HuH-7 (cell line): ENCODE measurements around the gene AGPAT3.

ENCODE experiments used
- DNase-seq: peaks from one replicate; pipeline ENCODE4 v3.0.0; 2011; ENCODE audit warnings: low spot score

The AGPAT3 gene

DNA sequence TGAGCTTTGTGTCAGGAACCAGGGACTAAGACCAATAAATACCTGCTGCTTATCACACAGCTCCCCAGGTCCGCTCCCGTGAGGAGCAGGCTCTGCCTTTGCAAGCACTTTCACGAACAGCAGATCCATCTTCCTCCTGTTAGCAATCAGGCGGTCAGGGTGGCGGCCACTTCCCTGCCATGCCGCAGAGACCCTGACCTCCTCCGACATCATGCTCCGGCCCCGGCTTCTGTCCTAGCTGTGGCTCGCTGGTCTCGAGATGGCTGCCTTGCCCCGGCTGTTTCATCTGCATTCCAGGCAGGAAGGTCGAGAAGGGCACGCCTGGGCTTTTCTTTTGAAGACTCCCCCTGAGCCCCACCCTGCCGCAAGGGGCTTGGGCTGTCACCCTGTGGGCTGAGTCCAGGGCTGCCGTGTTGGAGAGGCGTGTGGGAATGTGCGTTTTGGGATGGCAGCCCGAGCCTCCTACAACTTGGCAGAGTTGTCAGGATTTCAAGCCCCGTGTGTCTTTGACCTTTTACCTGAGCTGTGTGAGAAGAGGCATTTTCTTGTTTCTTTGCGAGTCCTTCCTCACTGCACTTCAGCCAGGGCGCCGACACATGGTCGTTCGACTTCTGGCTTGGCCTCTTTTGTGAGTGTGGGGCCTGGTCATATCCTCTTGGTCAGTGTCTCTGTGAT is 59.5 kb downstream of the AGPAT3 start:
- no peak for DNase-seq

DNA sequence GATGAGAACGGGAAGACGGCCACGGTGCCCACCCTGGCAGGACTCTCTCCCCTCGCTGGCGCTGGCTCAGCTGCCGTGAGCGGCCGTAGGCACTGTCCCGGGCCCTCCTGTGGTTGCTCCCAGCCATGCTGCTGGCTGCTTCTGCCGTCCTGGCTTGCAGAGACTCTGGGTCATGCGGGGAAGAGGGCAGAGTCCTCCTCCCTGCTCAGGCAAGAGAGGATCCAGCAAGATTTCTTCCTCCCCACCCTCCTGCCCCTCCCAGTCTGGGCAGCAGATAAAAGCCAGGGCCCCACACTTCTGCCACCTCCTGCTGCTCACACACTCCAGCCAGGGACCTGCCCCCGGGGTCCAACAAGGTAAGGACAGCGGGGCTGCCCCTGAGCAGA is 60.1 kb downstream of the AGPAT3 start:
- peak; percentile 69 for DNase-seq

DNA sequence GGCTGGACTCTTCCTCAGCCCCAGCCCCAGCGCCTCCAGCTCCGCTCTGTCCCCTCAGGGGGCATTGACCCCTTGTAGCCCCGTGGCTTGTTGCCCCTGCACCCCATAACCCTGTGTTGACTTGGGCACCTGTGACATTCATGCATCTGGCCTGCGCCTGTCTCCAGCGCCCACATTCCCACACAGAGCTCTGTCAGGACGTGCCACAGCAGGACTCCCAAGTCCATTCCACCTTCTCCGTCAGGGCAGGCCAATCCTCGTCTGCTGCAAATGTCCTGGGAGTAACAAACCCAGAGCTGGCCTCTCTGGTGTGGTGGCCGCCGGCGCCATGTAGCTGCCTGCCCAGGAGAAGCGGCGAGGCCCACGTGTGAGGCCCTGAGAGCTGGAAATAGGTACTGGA is 60.6 kb downstream of the AGPAT3 start:
- no peak for DNase-seq

DNA sequence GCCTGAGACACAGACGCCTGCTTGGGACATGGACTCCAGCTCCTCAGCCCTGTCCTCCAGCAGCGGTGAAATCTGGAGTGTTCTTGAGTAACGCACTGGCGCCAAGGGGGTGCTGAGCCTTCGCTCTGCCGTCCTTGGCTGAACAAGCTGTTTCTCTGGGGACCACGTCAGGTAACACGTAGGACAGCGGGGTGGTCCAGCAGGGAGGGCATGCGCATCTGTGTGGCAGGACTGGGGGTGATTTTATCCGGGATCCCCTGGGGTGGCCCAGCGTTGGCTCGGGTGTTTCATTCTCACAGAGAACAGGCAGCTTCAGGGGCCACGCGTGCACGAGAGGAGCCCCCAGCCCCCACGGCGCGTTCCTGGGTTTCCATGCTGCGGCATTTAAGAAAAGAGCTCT is 61.2 kb downstream of the AGPAT3 start:
- no peak for DNase-seq

DNA sequence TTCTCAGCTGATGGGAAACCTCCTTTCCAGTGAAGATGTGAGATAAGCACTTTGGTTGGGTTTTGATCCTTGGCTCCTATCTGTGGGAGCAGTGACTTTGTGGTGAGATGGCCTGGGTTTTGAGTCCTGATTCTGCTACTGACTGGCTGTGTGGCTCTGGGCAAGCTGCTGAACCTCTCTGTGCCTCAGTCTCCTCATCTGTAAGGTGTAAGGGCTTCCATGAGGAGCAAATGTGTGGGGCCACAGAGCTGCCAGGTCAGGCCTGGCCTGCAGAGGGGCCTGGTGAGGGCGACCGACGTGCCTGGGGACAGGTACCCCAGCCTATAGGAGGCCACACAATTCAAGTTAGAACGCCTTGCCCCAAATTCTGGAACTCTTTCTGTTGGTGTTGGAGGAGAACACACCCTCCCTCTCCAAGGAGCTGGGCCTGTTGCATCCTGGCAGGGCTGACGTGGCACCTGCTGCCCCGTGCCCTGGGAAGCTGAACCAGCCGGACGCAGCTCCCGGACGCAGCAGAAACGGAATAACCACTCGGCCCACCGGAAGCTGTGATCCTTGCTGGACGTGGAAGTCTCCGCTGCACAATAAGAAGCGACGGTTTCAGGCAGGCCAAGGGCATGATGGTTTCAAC is 62.7 kb downstream of the AGPAT3 start:
- no peak for DNase-seq

DNA sequence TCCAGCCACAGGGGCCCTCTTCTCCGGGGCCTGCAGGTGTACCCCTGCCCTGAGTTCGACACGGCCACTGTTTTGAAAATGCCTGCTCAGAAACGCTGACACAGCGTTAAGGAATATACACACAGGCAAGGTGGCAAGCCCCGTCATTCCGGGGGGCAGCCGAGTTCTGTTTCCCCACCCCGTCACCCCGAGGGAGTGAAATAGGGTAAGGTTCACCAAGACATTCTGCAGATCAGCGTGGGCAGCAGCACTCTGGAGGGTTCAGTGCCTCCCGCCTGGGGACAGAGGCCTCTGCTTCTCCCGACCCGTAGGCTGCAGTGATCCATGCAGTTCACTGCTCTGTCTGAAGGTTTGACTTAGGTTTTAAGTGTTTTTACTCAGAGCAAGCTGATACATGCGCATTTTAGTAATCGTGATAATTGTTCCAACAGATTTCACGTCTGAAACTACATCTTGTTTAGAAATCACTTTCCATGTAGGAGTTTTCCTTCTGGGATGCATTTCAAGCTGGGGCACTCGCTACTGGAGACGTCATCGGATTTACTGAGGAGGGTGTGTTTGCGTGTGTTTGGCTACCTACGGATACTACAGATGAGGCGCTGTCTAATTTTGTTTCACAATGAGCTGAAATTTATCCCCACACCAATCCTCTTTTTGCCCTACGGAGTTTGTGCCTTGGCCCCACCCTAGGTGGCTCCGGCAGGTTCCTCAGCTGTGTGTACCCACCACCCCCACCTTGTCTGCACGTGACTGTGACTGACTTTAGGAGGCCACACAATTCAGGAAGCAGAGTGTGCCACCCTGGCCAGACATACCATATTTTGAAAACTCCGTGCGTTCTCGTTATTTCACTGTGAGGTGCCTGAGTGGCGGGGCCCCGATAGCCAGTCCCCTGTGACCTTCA is 63.5 kb downstream of the AGPAT3 start:
- DNase-seq = no peak

DNA sequence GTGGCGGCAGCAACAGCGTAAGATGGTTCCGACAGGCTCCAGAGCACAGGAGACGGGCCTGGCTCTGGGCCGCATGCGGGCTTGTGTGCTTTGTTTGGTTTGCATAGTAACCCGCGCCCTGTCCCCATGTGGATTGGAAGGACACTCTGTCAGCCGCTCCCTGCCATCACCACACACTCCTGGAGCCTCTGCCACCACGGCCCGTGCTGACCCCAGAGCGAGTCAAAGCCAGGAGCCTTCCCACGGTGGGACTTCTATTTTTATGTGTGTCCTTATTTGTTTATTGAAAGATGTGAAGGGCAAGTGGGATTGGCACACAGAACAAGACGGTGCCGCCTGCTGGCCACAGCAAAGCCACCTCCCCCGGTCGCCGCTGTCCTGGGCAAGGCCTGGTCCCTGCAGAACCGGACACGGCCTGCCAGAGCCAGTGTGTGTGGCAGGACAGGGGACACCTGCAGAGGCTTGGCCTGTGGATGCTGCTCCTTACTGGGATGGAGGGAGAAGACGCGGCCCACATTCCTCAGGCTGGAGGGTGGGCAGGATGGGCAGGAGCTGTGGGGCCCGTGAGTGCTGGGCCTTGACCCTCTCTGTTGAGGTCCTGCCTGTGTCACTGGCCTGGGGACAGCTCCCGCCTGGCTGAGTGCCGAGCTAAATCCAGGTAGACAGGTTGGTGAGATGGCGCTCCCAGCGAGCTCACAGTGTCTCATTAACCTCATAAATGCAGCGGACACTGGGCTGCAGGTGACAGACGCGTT is 64.4 kb downstream of the AGPAT3 start:
- DNase-seq = no peak

DNA sequence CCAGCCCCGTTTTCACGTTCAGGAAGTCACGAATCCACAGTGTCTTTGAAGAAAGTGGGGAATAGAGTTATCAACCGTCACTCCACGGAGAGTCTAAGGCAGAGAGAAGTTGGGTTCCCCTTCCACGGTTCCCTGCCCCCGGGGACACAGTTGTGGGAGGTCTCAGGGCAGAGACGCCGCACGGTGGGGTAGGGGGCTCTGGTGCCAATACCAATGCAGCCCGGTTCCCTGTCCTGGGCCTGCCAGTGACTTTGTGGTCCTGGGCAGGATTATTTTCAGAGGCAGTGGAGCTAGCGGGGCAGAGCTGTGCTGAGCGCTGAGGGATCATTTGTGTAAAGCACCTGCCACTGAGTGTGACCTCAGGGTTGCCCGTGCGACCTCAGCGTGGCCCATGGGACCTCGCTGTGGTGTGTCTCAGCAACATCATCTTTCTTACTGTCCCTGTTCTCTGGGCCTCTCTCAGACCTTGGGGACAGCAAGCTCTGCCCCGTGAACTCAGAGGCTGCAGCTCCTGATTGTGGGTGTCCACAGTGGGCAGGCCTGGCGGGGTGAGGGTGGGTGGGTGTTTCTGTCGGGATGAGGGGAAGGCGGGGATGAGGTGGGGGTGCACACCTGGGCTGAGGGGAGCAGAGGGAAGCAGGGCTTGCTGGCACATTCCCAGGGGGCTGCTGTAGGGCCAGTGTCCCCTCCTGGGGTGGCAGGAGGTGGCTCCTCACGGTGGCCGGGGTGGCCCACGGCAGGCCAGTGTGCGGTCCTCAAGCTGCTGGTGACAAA is 65.2 kb downstream of the AGPAT3 start:
- no peak for DNase-seq

DNA sequence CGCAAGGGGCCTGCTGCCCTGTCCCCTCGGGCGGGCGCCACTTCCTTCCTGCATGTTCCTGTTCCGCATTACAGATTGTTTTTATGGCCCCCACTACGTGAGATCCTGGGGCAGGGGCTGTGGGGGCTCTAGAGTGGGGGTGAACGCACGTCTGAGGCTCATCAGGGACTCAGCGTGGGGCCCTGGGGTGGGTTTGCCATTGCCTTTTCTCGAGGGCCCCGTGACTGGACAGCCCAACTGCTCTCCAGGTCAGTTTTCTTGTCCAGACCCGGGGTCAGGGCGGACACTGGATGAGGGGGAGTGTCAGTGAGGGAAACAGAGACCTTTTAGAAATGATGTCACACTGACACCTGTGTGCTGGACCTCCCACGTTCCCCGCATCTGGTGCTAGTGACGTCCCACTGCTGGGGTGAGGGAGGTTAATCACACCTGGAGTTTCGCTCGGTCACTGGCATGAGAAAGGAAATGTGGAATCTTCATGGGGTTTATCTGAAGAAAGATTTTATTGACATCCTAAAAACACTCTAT is 65.9 kb downstream of the AGPAT3 start:
- no peak for DNase-seq

DNA sequence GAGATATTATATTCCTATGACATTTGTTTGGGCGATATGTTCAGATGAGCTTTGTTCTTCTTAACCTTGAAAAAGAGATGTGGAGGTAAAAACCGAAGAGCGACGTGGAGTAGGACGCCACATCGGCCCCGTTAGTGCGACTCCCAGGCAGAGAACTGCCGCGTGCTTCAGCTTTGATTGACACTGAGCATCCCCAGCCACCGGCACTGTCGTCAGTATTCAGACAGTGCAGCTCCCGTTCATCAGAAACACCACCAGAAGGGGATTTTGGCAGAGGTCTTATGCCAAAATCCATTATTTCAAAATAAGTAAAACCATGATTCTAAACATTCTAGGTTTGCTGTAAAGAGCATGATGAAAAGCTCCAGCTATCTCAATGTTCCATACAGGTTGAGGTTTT is 66.5 kb downstream of the AGPAT3 start:
- no peak for DNase-seq

DNA sequence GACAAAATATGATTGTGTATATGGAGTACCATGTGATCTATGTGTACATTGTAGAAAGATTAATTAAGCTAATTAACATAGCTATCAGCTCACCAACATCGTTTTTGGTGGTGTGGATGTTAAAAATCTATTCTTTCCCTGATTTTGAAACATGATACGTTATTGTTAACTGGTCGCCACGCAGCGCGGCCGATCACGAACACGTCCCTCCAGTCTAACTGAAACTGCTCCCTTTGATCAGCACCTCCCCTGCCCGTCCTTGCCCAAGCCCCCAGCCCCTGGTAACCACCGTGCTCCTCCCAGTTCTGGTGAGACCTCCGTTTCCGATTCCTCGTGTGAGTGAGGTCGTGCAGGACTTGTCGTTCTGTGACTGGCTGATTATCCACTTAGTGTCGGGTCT is 67.0 kb downstream of the AGPAT3 start:
- DNase-seq = no peak

DNA sequence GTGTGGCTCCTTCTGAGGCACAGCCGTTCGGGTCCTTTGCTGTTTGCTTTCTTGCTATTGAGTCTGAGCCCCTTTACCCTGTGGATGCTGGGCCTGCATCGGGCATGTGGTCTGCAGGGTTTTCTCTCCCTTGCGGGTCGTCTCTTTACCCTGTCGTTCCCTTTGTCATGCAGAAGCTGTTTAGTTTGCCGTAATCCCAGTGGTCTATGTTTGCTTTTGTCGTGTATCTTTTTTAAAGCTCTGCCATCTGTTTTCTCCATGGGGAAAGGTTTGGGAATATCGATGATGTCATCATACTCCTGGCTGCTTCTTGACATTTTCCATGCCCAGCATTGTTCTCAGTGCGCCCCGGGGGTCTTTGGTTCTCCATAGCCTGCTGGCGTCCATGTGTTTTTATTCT is 68.2 kb downstream of the AGPAT3 start:
- DNase-seq = no peak

DNA sequence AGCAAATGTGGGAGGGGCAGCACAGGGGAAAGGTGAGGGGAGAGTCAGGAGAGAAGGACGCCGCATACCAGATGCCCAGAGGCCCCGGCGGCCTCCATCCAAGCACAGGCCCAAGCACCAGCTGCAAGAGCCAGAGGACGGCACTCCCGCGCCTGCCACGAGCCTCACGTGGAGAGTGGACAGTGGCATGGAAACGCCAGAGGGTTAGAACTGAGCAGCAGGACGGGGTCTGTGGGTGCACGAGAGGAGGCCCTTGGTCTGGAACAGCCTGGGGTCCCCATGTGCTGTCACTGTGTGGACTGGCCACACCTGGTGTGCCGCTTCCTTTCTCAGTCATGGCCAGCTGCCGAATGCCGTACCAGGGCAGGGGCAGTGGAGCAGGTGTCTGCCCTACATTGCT is 68.7 kb downstream of the AGPAT3 start:
- no peak for DNase-seq

DNA sequence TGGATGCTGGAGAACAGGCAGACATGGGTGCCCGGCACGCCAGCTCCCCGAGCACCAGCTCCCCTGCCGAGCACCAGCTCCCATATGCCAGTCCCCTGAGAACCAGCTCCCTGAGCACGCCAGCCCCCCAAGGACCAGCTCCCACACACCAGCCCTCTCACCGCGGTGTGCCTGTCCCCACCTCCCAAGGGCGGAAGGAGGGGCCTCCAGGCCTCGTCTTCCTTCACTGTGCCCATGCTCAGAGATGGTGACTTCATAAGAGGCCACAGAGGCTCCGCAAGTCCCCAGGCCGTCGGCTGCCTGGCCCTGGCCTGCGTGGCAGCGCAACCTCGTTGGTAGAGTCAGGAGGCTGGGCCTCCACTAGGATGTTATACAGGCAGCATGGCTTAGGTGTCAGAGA is 69.1 kb downstream of the AGPAT3 start:
- DNase-seq = no peak

DNA sequence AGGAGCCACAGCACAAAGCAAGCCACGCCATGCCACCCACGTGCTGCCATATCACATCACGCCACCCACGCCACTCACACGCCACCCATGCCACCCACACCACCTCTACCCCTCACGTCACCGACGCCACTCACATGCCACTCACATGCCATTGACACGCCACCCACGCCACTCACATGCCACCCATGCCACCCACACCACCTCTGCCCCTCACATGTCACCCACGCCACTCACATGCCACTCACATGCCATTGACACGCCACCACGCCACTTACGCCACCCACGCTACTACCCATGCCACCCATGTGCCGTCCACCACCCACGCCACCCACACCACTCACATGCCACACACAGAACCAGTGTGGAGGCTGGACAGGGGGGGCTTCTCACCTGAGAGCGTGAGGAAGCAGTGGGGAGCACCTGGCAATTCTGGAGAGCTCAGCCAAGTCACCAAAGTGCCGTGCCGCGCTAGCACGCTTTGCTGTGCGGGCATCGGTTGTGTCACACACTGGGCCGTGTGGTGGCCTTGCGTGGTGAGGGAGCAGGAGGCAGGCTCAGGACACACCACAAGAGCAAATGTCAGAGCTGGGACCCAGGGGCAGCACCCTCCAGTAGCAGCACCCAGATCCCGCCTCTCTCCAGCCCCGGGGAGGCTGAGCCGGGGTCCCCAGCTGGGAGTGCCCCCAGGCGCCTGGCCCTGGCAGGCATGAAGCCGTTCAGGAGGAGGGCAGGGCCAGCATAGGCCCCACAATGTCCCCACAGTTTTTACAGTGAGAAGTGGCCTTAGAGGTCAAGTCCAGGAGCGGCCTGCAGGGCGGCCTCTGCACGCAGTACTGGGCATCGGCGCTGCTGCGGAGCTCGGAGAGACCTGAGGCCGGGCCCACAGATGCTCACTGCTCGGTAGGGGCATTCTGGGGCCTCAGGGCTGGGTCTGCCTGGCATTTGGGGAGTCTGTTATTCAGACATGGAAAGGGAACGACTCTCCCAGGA is 70.0 kb downstream of the AGPAT3 start:
- DNase-seq = no peak

DNA sequence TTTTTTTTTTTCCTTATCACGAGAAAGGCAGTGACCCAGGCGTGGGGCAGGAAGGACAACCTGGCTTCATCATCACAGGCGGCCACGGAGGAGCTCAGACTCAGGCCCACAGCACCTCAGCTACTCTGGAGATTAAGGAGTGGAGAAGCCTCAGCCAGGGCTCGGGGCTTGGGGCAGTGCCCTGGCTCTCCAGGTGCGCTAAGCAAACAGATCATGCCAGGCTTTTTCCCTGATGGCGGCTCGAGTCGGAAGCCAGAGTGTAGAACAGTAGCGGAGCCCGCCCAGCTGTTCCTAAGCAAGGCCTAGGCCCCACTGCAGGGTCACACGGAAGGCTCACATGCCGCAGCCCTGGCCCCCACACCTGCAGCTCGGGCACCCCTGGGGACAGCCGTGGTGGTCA is 70.7 kb downstream of the AGPAT3 start:
- DNase-seq = no peak

DNA sequence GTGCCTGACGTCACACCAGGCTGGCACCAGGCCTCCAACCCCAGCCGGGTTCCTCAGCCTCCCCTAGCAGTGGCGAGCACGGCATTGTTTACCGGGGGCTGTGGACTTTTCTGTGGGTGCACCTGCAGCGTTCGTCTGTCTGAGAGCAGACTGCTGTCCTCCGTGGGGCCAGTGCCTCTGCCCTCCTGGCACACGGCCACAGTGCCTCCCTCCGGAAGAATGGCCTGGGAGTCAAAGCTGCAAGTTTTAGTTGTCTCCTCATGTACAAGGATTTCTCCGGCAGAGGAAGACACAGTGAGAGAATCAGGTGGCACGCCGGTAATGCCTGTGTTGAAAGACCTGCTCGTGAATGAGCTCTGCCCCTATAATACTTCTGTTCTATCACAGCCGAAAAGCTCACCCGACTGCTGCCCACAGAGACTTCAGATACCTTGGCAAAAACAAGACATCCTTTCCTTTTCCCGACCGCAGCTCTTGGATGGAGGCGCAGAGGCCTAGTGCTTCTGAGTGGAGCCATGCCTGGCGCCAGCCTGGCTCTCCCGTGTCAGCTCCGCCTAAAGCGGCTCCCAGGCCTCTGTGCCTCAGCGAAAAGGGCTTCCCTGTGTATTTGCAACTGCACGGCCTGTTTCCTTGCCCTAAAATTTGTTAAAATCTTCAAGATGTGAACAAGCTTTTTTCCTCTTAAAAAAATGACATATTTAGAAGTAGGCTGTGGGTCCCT is 71.4 kb downstream of the AGPAT3 start:
- DNase-seq = no peak

DNA sequence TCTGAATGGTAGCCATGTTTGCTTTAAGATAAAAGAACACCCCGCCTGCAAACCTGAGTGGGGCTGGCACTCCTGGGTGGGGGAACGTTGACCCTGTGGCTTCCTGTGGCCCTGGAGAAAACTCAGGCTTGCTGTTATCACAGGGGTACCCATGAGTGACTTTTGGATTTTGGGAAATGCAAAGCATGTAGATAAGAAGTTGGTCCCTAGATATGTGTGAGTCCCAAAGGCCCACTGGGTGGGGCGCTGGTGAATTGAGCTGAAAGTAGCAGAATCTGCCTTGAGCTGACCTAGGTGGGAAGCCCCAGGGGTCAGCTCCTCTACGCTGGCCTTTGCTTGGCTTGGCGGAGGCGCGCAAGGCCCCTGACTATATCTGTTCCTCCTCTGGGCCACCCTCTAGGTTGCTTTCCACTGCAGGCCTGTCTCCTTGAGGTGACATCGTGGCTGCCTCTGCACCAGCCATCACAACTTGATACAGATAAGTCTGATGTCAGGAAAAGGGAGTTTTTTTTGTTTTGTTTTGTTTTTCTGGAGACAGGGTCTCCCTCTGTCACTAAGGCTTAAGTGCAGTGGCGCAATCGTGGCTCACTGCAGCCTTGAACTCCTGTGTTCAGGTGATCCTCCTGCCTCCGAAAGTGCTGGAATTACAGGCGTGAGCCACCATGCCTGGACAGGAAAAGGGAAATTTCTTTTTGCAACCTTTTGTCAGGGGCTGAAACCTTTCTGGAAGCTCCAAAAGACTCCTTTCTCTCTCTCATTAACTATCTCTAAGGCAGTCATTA is 72.2 kb downstream of the AGPAT3 start:
- no peak for DNase-seq

DNA sequence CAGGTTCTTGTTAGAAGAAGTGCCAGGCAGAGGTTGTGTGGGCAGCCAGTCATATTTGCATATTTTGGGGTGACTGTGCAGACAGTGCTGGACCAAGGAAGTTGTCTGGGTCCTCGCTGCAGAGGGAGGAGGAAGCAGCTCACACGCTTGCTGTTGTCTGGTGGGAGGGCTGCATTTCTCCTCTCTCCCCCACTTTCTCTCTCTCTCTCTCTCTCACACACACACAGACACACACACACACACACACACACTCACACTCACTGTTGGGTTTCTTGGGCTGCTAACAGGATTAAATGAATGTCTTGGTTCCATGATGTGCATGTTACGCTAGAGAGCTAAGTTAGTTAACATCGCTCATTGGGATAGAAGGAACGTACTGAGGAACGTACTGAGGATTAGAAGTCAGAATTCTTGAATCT is 72.9 kb downstream of the AGPAT3 start:
- DNase-seq = no peak
